ENCODE results near the gene SAMD7.

GRCh38 chr3:169871129-169871886 is 40.1 kb upstream of the SAMD7 start:
- TF ChIP-seq GATA2 (IDR thresholded peaks at IDR 0.05; ENCODE audit: low read depth, low read length), result no peak
- no peak for TF ChIP-seq GATA3 (IDR thresholded peaks at IDR 0.05; ENCODE audit: low read depth, low read length)

All from SH-SY5Y (cell line).